Measurements from ENCODE around the gene ARPP19. TPM values are rescaled to one million over a fixed set of nuclear protein-coding genes. Genes with fewer than 3 reads are reported as not detected.

Gene ARPP19
- total and polyA plus RNA-seq, 10 of the 15 experiments (the other 5 are each of a cell fraction or from before 2014, with no cell fraction given), result 77.2 to 167 (median 121) TPM

GRCh38 chr15:52517014-52517413 lies 51.8 kb downstream of the ARPP19 start:
- no peak for DNase-seq (ENCODE audit: low read depth, low spot score)
- peaks cover 6% of the 10 kb centered on the region; the same call in 1 of the 2 replicates for H3K4me1 ChIP-seq (ENCODE audit: control insufficient read depth, insufficient read depth, low read length)
- intact Hi-C loops (cut with micrococcal nuclease; ENCODE audit: unreplicated experiment) (no loop called here), in situ Hi-C loops (cut with MboI) (no loop called here)
- H3K79me2 ChIP-seq (ENCODE audit: control insufficient read depth, insufficient read depth, low read length), result peaks cover 17% of the 10 kb centered on the region
- no peak for FAIRE-seq
- 100% methylated on average over 1 of the region's 1 CpG for WGBS (ENCODE audit: insufficient coverage, insufficient replicate concordance, low lambda C conversion rate, missing lambda C conversion rate)
- ChIA-PET RAD21 (ENCODE audit: unreplicated experiment) (no interaction called here), POLR2A (no interaction called here), CTCF (no interaction called here), SMC1A (ENCODE audit: uncharacterized antibody, unreplicated experiment) (no interaction called here)
- no peak for TF ChIP-seq MEF2A (IDR thresholded peaks at IDR 0.05; ENCODE audit: insufficient read depth, low read depth, low read length)
- no peak for TF ChIP-seq POLR2AphosphoS2 (IDR thresholded peaks at IDR 0.05; ENCODE audit: low read depth, low read length)
- TF ChIP-seq CHD1 (IDR thresholded peaks at IDR 0.05; ENCODE audit: low read depth, low read length), result no peak
- TF ChIP-seq ZNF217 (IDR thresholded peaks at IDR 0.05), result no peak
- no peak for TF ChIP-seq RBBP5 (conservative IDR thresholded peaks at IDR 0.05)
- no peak for TF ChIP-seq TCF3 (IDR thresholded peaks at IDR 0.05; ENCODE audit: borderline replicate concordance, insufficient read depth, low read depth, low read length)
- no peak for TF ChIP-seq TARDBP (IDR thresholded peaks at IDR 0.05; ENCODE audit: borderline replicate concordance)
- TF ChIP-seq TBL1XR1 (IDR thresholded peaks at IDR 0.05; ENCODE audit: low read depth, low read length), result no peak
- no peak for TF ChIP-seq ZBTB40 (IDR thresholded peaks at IDR 0.05; ENCODE audit: borderline replicate concordance)
- no peak for TF ChIP-seq EP300 (IDR thresholded peaks at IDR 0.05; ENCODE audit: borderline replicate concordance in 1 of 2, control insufficient read depth in 1 of 2, low read depth in 2 of 2, low read length in 2 of 2)
- TF ChIP-seq STAT3 (IDR thresholded peaks at IDR 0.05; ENCODE audit: low read depth, low read length), result no peak
- no peak for TF ChIP-seq CREB1 (IDR thresholded peaks at IDR 0.05; ENCODE audit: low read depth)
- no peaks in the 10 kb centered on the region for H3K9me3 ChIP-seq (replicated peaks; ENCODE audit: control insufficient read depth, insufficient read depth, low read length)
- no peaks in the 10 kb centered on the region; a peak in 1 of 4 replicates for H3K36me3 ChIP-seq (ENCODE audit: control insufficient read depth in 2 of 2, insufficient read depth in 2 of 2, low read length in 1 of 2)
- no peak overlapping the region for H3K9ac ChIP-seq (ENCODE audit: control insufficient read depth, insufficient read depth, low read length)
- no peak overlapping the region for H3K27ac ChIP-seq (ENCODE audit: control insufficient read depth, insufficient read depth)
- BruUV-seq (replicated peaks), result no TSS peak
- H3K4me2 ChIP-seq (ENCODE audit: control insufficient read depth, insufficient read depth), result no peak overlapping the region
- H3K27me3 ChIP-seq (replicated peaks in 1 of 2; ENCODE audit: control insufficient read depth in 2 of 2, insufficient read depth in 2 of 2, low read length in 1 of 2), result no peaks in the 10 kb centered on the region
- no peak overlapping the region for H3K4me3 ChIP-seq
- ATAC-seq, result no peak
- H2AFZ ChIP-seq (ENCODE audit: control insufficient read depth, low read depth, low read length), result no peak overlapping the region
- H4K20me1 ChIP-seq (ENCODE audit: control insufficient read depth, insufficient read depth), result no peaks in the 10 kb centered on the region

Data from GM12878 (cell line).